Stimulated activated naive CD4-positive, alpha-beta T cell (primary cell): ENCODE results near the gene JAZF1.

Experiments used
- DNase-seq, 6 experiments: peaks; one replicate each; lab custom pipeline; 2025; lab: John Stamatoyannopoulos, UW

The JAZF1 gene

DNA sequence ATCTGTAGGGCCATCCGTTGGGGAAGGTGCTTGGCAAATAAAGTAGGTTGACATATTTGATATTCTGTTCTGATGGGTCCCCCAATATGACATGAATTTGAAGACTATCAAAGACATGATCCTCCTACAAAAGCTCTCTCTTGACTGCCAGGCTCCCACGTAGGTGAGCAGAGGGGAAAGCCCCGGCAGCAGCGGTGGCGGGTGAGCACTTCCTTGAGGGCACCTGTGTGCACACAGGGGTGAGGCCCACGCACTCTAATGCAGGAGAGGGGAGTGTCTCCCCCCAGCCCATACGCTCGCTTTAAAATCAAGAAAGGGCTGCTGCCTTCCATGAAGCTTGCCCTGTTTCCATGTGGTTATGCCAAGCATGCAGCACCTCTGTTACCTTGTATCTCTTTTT, 340.3 kb downstream of the JAZF1 start:
- peak in 4 of 6 experiments; percentile 0 to 37 (median 6) for DNase-seq

DNA sequence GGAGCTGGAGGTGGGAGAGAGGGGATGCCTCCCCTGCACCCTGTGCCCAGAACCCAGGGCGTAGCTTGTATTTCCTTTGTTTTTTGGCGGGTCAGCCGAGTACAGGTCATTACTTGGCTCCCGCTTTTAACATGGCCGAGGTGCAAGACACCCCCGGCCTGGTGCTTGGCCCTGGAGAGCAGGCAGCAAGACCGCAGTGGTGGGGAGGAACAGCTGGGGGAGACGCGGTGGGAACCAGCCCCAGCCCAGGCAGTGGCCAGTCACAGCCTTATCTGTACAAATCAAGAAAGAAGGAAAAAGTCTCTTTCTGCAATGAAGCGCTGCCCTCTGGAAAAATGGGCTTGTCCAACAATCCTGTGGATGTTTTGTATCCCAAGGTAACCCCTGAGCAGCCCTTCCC, 341.5 kb downstream of the JAZF1 start:
- DNase-seq = no peak

DNA sequence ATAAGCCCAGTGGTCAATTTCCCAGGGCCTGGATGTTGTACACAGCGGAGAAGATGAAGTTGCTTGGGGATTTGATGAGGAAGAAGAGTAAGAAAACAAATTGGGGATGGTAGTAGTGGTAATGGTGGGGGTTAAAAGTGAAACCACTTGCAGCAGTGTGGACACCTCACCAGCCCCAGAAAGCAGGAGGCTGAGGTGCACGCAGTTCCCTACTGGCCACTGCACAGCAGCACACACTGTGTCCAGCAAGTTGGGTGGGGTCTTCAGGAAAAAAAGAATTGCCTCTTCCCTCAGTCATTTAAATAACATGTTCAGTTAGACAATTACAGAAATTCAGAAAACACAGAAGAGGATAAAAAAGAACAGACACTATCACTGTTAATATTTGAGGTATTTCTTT, 344.1 kb downstream of the JAZF1 start:
- DNase-seq = no peak

DNA sequence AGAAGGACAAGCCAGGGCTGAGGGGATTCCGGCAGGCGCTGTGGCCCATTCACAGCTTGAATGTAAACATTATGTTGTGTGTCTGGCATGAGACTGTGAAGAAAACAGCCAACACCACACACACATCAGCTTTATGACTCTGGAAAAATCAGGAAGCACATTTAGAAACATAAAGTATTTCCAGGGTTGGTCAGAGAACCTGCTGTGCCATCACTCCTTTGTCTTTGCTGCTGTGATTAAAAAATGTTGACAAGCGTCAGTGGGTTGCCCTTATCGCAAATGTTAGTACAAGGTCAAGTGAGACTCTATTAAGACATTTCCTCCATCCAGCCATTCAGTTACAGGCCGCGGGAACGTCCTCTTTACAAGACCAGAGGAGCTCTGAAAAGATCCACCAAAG, 345.2 kb downstream of the JAZF1 start:
- DNase-seq = no peak

DNA sequence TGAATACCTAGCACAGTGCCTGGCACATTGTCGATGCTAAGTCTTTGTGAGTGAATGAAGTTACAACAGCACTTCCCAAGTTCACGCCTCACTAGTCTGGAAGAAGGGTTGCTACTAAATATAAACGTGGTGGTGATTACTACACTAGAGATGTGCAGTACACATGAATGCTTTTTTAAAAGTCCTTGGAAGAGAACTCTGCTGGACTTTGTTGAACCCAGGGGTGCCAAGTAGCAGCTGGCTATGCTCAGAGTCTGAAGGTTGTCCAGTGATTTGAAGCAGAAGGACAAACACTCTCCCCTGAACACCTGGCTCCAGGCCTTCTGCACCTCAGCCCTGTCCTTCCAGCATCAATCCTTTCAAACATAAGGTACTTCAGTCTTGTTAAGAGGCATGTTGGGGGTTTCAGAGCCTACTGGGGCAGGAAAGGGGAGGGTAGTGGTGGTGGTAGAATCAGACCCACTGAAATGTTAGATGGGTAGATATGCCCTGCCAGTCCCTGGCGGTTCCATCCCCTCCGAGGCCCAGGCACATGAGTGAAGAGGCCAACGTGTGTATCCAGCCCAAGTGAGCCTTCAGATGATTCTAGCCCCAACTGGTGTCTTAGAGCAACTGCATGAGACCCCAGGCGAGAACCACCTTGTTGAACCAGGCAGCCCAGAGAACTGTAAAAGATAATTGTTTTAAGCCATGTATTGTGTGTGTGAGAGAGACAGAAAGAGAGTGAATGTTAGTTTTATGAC, 346.2 kb downstream of the JAZF1 start:
- DNase-seq = no peak

DNA sequence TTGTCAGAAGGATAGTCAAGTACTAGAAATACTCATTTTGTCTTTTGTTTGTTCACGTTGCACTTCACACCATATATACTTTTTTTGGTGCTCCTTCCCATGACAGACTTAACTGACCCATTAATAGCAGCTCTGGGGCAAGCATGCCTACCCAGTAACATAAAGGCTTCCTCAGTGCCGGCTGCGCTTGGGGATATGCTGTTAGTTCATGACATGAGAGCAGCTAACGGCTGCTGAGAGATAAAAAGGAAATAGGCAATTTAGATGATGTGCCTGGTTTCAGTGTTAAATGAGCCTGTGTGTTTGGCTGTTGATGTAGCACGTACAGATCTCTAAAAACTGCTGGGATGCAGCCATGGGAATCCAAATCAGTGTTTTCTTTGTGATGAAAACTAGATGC, 354.2 kb downstream of the JAZF1 start:
- no peak for DNase-seq

DNA sequence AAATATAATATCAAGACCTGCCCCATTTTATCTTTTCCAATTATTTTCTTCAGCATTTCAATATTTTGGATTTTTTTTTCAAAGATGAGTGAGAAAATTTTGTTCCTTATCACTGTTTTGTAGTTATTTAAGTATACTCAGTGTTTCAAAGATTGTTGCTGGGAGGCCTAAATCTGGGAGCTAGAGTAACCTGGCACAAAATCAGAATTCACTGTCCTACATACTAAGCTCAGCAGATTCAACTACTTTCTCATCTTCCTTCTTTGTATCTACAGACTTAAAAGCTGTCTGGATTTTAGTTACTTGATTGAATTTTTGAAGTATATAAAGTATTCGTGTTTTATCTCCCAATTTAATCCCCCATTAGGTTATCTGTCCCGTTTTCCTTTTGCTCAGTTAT, 354.7 kb downstream of the JAZF1 start:
- DNase-seq = no peak

DNA sequence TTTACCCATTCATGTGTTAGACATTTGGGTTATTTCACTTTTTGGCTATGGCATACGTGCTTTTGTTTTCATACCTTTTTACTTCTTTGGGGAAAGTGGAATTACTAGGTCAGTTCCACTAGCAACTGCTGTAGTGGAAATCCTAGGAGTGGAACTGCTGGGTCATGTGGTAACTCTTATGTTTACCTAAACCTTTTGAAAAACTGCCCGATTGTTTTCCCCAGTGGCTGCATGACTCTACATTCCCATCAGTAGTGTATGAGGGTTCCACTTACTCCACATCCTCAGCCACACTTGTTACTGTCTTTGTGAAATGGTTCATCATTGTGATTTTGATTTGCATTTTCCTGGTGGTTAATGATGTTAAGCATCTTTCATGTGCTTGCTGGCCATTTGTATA, 358.4 kb downstream of the JAZF1 start:
- no peak for DNase-seq

DNA sequence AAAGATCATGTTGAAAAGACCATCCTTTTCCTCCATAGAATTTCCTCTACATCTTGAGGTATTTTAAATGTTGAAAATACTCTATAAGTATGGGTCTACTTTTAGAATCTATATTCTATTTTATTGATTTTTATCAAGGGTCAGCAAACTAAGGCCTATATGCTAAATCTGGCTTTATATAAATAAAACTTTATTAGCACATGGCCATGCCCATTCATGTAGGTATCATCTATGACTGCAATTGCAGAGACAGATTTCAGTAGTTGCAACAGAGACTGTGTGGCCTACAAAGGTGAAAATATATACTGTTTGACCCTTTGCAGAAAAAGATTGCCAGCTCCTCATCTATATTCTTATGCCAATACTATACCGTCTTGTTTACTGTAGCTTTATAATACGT, 367.9 kb downstream of the JAZF1 start:
- no peak for DNase-seq

DNA sequence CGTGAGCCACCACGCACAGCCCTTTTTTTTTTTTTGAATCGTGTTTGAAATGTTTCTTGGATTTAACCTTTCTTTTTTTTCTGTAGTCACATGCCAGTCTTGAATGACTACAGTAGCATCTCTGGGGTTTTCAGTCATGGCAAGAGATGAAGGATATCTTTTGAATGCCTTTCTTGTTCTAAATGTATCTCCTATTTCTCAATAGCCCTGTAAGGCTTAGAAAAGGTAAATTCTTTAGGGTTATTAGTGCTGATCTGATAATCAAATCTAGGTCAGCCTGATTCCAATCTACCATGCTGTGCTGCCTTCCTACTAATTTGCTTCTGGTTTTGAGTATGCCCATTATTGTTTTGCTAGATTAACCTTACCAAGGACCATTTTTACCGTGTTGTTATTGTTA, 370.4 kb downstream of the JAZF1 start:
- DNase-seq = no peak

DNA sequence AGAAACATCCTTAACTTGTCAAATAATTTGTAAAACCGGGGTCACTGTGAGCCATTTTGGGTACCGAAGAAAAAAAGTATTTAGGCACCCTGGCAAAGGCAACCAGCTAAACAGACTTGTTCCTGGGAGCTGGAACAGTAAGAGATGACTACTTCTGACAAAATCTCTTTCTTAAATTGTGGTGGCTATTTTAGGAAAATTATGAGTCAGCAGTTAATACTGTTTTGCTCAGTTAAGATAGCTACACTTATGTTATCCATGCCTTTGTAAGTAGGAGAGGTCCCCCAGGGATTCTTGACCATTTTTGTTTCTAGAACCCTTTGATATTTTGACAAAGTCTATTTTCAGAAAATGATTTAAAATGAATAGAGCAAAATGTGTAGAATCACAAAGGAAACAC, 372.0 kb downstream of the JAZF1 start:
- DNase-seq = no peak

DNA sequence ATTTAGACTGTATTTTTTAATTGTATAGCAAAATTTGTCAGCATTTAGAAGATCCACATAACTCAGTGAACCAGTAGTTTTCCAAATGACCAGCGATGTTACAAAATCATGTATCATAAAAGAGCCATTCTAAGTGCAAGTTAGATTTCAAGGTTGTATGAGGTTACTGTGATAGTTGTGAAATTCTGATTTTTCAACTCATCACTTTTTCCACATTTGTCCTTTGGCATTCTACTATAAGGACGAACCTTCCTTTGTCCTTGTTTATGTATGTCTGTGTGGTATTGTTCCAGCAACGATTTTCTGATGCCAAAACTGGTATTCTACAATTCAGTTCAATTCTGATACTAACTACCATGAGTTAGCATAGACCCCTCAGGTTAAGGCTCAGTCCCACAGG, 376.5 kb downstream of the JAZF1 start:
- no peak for DNase-seq

DNA sequence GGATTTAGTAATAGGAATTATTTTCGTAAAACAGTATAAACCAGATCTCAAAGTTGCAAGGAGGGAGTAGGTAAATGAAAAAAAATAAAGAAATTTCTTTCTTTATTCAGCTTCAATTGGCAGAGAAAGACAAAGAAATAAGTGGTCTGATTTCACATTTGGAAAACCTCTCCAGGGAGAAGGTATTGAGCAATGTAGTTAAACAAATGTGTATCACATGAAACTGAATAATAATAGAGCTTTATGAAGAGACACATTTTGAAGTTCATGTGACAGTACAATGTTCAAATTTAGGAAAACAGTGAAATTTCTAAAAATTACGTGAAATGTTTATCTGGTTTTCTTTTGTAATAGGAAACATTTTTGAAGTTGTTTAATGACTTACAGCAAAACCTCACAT, 377.6 kb downstream of the JAZF1 start:
- DNase-seq = no peak

DNA sequence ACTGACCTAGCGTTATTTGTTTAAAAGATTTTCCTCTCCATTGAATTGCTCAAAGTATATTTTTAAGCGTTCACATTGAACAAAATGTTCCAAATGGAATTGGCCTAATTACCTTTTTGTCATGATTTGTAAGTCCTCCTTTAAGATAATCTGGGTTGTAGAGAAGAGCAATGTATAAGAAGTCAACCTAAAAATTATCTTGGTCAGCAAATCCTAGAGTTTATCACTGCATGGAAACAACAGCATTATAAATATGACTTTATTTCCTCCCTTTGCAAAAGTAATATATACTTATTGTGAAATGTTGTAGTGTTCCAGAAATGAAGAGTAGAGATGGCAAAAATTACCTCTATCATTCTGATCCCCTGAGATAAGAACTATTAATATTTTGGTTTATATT, 381.4 kb downstream of the JAZF1 start:
- DNase-seq = no peak

DNA sequence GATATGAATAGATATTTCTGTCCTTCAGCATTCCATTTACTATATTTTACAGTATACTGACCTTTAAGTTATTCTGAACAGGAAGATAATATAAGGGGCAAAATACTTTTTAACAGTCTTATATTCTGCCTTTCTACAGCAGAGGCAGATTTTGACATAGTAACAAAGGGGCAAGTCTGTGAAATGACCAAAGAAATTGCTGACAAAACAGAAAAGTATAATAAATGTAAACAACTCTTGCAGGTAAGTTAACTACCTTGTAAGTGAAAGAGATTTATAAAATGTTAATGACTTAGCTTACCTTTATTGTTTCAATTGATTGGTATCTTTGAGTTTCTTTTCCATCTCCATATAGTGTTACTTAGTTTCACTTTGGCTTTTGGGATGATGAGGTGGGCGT, 384.6 kb downstream of the JAZF1 start:
- DNase-seq = no peak

DNA sequence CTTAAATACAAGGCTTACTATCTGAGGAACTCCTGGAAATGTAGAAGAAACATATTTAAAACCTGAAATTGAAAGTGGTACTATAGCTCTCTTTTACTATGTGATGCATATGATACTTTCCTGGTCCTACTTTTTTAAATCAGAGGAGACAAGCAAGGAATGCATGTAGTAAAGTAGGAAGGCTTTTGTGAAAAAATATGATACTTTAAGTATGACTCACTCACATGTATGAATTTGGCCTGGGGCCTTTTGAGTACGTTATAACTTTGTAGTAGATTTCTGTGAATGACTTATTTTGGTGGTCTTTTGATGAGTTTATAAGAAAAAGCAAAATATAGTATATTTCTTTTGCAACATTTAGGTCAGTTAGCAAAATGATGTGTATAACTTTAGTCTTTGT, 386.8 kb downstream of the JAZF1 start:
- no peak for DNase-seq

DNA sequence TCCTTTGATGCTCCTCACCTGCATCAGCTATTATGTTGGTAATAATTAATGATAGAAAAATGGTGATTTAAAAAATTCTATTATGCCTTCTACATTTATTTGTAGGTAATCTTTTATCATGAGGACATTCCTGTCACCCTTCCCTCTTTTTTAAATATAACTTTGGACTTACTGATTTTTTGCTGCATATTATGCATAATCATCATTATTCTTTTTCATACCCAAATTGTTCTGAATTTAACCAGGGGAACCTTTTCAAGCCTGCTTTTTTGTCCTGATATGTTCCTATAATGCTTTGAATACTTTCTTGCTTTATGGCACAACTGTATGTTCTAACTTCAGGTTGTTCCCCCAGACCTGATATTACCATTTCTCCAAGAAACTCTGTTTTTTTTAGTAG, 392.2 kb downstream of the JAZF1 start:
- no peak for DNase-seq

DNA sequence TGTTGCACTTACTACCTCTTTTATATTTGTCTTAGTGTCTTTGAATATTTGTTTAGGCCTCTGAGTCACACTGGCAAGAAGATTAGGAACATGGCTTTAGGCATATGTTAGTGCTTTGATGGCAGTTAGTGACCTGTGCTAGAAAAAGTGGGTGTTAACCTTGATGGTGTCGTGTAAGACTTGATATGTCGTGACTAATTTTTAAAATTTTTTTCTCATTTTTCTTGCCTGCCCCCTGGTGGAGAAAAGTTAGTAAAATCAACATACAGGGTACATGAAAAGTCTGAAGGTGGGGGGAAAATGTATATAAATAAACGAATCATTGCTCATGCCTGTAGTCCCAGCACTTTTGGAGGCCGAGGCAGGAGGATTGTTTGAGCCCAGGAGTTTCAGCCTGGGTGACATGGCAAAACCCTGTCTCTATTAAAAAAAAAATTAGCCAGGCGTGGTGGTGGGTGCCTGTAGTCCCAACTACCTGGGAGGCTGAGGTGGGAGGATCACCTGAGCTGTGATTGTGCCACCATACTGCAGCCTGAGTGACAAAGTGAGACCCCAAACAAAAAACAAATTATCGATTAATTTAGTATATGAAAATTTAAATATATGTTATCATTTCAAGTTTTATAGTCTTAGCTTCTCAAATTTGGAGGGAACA, 396.1 kb downstream of the JAZF1 start:
- DNase-seq = peak in 3 of 6 experiments; percentile 12 to 52 (median 43)

DNA sequence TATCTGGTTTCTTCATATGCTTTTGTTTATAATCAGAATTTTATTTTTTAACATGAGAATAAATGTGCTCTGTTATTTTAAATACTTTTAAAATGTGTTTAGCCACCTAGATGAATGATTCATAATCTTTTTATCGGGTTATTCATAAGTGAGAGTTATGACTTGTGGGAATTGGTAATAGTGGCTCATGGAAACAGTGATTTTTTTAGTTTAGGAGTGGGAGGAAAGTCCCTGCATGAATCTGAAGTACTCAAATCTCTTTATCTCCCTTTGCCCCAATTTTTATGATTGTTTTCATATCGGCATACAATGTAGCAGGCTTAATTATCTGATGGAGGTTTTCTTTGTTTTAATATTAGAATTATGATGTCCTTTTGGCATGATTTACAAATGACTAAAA, 397.7 kb downstream of the JAZF1 start:
- DNase-seq = no peak

DNA sequence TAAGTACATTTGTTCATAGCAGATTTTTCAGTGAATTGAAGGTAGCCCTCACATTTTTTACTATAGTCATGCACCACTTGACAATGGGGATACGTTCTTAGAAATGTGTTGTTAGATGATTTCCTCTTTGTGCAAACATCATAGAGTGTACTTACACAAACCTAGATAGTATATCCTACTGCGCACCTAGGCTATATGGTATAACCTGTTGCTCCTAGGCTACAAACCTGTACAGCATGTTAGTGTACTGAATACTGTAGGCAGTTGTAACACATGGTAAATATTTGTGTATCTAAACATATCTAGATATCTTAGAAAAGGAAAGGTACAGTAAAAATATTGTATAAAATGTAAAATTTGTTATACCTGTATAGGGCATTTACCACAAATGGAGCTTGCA, 399.4 kb downstream of the JAZF1 start:
- no peak for DNase-seq
